AG04449 (cell line): ENCODE results near the gene SYNDIG1.
A peak's percentile ranks its signal among the peaks of the same experiment; 100 is the strongest.

Experiments used
- CTCF ChIA-PET: fragments of 350-600 bp; formaldehyde crosslinking; extraction: SDS; loops from one replicate; lab custom pipeline; 2021; ENCODE audit warnings: antibody characterized with exemption; lab: Yijun Ruan, JAX
- POLR2A ChIA-PET: fragments of 400-600, 350-600 bp; formaldehyde crosslinking; extraction: SDS; loops from one replicate; lab custom pipeline; 2020; ENCODE audit warnings: antibody characterized with exemption, inconsistent platforms; lab: Yijun Ruan, JAX
- DNase-seq: peaks from one replicate; pipeline ENCODE4 v3.0.0-alpha.2; 2010; ENCODE audit warnings: low read depth, low spot score
- H3K4me3 ChIP-seq: 2 replicates; pipeline ENCODE4 v1.5.1; 2011; ENCODE audit warnings: low read depth, mild to moderate bottlenecking, control low read depth, low read length
- CTCF ChIP-seq: IDR thresholded peaks from one replicate; pipeline ENCODE4 v1.5.1; 2011; ENCODE audit warnings: mild to moderate bottlenecking, moderate library complexity, low read length, control low read depth, inconsistent platforms; ENCODE audit not compliant: insufficient read depth; ENCODE audit errors: missing control alignments

Gene SYNDIG1

GRCh38 chr20:24581443-24582170, 112.2 kb downstream of the SYNDIG1 start:
- POLR2A ChIA-PET = no interaction called here
- H3K4me3 ChIP-seq = no peak overlapping the region
- DNase-seq = no peak
- CTCF ChIA-PET = no interaction called here
- TF ChIP-seq CTCF = no peak

- H3K4me3 ChIP-seq = no peak overlapping the region
- DNase-seq = no peak
- ChIA-PET POLR2A (no interaction called here), CTCF (no interaction called here)
- no peak for TF ChIP-seq CTCF
Observed at GRCh38 chr20:24582373-24583168, 113.1 kb downstream of the SYNDIG1 start.

GRCh38 chr20:24583169-24583792, 113.9 kb downstream of the SYNDIG1 start:
- POLR2A ChIA-PET = no interaction called here
- TF ChIP-seq CTCF = no peak
- DNase-seq = no peak
- no peak overlapping the region for H3K4me3 ChIP-seq
- CTCF ChIA-PET = interaction anchor here (0.7 kb wide), 1 partner anchor 10 kb away, joined by 3 read pairs; no protein-coding TSS in a partner anchor

- CTCF ChIA-PET = interaction anchor here (0.7 kb wide), 1 partner anchor 9 kb away, joined by 3 read pairs; no protein-coding TSS in a partner anchor
- TF ChIP-seq CTCF = no peak
- POLR2A ChIA-PET = no interaction called here
- DNase-seq = no peak
- H3K4me3 ChIP-seq = no peak overlapping the region
Observed at GRCh38 chr20:24584078-24584477, 114.6 kb downstream of the SYNDIG1 start.

GRCh38 chr20:24584538-24585356, 115.3 kb downstream of the SYNDIG1 start:
- CTCF ChIA-PET = no interaction called here
- POLR2A ChIA-PET = no interaction called here
- no peak overlapping the region for H3K4me3 ChIP-seq
- TF ChIP-seq CTCF = no peak
- DNase-seq = peak; percentile 23
